CD4-positive, alpha-beta T cell treated with Interleukin-15 for 1 hour (primary cell): Measurements from ENCODE around the gene RAB6C.
"Not testable (repeated sequence)": the region's sequence is repeated elsewhere in the genome, so short reads cannot be mapped to it uniquely, and the experiment has no call there.

Experiments used
- DNase-seq: peaks from one replicate; pipeline ENCODE4 v3.0.0-alpha.2; 2020

RAB6C gene

DNA sequence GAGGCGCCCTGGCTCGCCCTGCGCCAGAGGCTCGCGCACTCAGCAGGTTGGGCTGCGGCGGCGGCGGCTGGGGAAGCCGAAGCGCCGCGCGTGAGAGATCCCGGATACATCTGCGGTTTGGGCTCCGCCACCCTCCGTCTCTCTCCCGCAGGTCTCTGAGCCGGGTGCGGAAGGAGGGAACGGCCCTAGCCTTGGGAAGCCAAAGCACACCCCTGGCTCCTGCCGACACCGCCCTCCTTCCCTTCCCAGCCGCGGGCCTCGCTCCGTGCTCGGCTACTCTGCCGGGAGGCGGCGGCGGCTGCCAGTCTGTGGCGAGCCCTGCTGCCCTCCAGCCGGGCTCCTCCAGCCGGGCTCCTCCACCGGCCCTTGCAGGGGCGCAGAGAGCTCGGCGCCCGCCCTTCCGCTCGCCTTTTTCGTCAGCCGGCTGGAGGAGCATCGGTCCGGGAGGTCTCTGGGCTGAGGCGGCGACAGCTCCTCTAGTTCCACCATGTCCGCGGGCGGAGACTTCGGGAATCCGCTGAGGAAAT lies at the start of gene RAB6C:
TSS of gene RAB6C (plus strand) at position 38 of the 527 bp plus-strand sequence. CDS start at position 488, 450 bp downstream.
- DNase-seq: not testable (repeated sequence)

DNA sequence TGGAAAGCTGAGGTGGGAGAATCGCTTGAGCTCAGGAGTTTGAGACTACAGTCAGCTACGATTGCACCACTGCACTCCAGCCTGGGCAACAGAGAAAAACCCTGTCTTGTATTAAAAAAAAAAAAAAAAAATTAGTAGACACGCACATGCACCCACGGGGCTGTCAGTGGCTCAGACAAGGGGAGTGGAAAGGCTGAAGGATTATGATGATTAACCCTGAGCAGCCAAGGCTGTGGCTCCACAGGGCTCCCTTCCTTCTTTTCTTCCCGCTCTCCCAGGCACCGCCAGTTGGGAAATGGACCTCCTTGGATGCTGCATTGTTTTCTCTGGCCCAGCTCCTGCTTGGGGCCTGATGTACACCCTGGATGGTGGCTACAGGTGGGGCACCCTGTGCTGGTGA lies 49.0 kb upstream of the RAB6C start:
- no peak for DNase-seq

DNA sequence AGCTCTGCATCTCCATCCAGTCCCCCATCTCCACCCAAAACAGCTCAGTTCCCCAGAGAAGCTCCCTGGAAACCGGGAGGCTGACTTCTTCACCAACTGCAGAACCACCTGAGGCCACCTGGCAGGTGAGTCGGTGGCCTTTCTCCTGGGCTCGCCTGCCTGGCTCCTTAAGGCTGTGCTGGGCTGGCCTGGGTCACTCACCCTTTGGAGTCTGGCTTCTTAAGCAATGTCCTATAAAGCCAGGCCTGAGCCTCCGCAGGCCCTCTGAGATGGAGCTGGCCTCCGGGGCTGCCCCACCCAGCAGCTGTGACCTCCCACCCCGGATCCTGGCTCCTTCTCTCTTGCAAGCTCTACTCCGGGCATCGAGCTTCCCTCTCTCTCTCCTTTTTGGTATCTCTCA lies 46.1 kb upstream of the RAB6C start:
- DNase-seq: not testable (repeated sequence)

DNA sequence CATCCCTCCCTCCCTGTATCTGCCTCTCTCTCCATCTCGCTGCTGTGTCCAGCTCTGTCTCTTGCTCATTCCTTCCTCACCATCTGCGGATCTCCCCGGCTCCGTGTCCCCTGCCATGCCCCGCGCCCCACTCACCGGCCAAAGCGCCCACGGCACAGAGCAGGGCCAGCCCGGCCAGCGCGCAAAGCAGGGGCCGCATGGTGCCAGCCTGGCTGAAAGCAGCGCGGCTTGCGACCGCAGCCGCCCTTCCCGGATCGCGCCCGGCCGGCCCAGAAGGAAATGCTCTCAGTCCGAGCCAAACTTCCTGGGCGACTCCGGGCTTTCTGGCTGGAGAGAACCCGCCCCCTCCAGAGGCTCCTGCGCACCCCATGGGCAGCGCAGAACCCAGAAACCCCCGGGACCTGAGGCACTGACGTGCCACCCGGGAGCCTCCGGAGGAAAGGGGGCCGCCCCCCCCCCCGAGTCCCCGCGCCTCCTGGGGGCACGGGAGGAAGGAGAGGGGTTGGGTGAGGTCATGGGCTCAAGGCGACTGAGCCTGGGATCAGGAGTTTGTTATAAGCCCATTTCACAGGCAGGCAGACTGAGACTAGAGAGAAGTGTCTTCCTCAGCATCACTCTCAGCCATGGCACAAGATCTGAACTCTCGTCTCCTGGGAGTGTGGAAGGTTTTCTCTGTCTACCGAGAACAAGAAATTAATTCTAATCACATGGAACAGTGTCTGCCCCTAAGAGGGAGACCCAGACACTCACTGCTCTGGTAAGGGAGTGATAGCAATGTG lies 45.2 kb upstream of the RAB6C start:
- DNase-seq: no peak

DNA sequence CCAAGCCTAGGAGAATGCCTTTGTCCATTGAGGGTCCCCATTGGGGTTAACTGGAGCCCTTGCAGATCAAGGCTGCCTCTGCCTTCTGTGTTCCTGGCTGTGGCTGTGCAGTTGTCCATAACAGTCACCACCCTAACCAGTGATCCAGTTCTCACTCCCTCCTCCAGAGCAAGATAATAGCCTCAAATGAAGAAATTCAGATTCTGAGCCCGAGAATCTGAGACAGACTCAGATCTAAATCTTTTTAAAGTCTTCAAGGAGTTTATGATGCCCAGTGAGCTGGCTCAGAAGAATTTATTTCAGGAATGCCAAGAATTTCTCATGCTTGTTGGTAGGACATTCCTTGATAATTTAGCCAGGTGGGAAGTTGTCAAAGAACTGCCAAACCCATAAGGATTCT lies 44.3 kb upstream of the RAB6C start:
- DNase-seq: no peak

DNA sequence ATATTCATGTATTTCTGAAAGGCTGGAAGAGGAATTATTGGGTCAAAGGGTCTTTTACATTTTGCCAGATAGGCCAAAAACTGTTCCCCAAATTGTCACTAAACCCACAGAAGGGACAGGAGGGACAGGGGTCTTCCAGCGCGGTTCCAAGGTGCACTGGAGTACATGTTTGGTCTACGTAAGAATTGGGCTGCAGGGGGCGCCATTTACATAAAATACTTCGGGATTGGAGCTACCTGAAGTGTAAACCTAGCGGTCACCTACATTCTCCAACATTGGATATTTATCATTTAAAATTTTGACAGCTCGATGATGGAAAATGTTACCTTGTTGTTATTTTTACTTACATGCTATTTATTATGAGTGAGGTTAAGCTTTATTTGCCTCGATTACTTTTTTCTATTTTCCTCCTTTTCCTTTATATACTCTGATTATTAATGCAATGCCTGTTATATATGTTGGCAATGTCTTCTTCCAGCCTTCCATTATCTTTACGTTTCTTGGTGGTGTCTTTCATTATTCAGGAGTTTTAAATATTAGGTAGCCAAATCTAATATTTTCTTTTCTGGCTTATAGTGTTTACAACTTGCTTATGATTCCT lies 43.0 kb upstream of the RAB6C start:
- no peak for DNase-seq

DNA sequence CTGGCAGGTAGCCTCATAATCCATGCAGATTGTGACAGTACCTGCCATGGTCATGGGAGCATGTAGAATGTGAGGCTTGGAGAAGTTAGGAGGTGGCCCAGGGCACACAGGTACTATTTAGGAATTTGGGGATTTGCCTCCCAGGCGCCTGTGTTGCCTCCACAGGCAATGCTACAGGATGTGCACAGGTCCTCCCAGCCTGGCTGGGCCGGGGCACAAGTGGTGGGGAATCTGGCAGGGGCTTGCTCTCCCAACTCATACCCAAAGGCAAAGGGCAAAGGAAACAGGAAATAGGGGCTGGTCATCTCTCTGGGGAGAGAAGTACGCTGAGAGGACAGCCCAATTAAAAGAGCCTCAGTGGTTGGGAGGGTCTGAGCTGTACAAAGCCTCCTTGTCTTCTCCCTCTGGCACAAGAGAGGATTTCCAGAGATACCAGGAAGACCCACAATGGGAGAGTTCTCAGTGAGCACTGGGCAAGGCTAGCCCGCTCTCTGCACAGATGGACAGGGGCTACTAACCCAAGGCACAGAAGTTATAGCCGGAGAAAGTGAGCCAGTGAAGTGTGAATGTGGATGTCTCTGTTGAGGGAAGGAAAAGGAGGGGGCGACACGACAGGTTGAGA lies 40.5 kb upstream of the RAB6C start:
- DNase-seq: not testable (repeated sequence)

DNA sequence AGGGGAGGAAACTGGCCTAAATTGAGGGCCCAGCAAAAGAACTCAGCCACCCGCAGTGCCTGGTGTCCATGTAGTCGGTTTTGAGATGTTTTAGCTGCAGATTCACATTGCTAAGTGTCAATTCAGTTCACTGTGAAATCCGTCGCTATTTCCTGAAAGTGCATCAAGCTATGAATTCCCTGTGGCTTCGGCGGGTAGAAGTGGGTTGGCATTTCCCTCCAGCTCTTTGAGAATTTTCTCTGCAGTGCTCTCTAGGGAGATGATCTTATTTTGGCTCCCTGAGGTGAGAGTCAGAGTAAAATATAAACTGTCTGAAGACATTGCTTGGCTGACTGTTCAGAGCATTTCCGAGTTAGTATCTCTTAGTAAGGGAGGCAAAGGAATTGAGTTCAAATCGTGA lies 36.0 kb upstream of the RAB6C start:
- not testable (repeated sequence) for DNase-seq

DNA sequence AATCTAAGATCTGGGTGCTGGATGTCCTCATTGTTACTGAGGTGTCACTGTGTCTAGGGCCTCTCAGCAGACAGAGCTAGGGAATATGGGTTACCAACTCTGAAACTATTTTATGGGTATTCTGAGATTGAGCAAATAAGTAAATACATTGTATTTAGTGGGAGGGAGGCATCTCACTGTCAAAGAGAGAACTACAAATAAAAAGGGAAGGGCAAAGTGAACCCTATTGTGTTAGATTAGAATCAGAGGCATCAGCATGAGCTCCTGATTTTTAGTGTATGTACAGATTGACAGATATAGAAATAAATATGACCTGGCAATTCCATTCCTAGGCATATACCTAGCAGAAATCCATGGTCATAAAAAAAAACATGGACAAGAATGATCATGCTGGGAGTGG lies 33.9 kb upstream of the RAB6C start:
- DNase-seq: no peak

DNA sequence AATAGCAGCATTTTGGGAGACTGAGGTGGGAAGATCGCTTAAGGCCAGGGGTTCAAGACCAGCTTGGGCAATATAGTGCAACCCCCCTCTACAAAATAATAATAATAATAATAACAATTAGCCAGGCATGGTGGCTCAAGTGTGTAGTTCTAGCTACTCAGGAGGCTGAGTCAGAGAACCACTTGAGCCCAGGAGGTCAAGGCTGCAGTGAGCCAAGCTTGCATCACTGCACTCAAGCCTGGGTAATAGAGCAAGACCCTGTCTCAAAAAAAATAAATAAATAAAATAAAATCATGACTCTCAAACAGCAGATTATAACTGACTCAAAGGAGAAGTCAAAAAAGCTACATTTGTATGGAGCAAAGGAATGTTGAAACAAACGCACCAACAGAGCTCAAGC lies 31.8 kb upstream of the RAB6C start:
- not testable (repeated sequence) for DNase-seq

DNA sequence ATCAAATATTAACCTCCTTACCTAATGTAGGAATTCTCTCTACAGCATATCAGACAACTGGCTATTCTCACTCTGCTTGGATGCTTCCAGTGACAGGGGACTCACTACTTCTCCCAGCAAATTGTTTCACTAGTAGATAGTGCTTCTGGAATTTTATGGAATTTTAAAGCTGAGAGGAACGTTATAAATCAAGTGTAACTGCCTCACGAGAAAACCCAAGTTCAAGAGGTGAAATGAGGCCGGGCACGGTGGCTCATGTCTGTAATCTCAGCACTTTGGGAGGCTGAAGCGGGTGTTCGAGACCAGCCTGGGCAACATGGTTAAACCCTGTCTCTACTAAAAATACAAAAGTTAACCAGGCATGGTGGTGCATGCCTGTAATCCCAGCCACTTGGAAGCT lies 23.3 kb upstream of the RAB6C start:
- not testable (repeated sequence) for DNase-seq

DNA sequence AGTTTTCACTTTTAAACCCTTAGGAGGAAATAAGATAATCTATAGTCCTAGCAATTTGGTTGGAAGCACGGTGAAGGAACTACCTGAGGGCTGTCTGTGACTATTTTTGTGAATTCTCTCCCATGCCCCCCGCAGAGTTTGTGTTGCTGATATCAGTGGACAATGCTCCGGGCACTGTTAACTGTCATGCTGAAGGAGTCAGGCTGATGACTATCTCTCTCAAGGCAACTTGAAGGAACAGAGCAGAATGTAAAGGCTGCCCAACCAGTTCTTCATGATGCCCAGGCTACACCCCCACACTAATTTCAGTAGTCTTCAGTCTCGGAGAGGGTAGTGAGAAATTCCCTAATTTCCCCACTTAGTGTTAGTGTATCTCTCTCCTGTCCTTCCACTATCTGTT lies 21.6 kb upstream of the RAB6C start:
- no peak for DNase-seq

DNA sequence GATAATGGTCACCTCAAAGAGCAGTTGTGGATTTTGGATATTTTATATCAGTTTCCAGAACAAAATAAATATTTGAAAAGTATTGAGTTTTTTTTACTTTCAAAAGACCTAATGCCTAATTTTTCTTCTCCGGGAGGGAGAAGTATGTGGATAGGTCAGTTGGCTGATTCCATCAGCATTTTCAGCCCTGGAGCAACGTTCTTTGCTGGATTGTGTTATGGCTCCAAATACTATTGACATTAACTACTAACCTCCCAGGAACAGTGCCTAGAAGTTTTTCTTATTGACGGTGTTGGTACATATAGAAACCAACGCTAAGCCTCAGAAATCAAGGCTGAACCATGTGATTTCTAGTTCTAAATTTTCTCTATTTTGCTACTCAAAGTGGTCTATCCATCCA lies 20.7 kb upstream of the RAB6C start:
- DNase-seq: not testable (repeated sequence)

DNA sequence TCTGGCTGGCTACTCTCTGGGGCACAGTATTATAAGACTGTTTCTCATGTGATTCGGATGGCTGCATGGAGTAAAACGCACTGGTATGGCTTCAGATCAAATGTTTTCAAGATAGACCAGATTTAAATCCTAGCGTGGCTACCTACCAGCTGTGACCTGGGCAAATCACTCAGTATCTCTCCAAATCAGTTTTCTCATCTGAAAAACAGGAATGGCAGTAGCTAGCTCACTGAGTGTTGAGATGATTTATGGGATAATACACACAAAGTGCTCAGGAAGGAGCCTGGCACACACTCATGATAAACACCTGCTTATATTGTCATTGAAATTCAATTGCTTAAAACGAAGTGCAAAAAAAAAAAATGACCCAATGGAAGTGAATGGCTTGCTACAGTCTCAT lies 10.9 kb upstream of the RAB6C start:
- not testable (repeated sequence) for DNase-seq

DNA sequence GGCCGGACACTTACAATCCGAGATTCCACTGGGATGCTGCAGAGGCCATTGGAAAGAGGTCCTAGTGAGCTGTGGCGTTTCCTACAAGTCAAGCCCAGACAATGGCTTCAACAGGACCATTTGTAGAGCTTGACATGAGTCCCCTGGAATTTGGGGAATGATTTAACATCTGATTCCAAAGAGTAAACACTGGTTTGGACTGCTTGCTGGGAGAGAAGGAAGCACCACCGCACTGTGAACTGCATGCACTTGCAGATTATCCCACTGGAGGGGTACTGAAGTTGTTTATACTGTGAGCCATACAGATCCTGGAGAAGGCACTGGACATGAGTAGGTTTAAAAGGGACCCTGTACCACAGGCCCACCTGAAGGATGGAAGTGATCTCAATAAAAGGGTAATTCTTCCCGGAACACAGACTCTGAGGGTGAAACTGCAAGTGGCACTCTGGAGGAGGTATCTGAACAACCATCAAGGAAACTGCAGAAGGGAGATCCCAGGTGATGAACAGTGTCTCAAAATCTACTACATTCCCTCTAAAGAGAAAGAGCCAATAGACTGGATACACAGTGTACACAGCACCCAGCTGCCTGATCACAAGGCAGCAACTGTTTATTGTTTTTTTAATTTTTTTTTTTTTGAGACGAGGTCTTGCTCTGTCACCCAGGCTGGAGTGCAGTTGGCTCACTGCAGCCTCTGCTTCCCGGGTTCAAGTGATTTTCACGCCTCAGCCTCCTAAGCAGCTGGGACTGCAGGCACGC lies 4.3 kb upstream of the RAB6C start:
- no peak for DNase-seq

DNA sequence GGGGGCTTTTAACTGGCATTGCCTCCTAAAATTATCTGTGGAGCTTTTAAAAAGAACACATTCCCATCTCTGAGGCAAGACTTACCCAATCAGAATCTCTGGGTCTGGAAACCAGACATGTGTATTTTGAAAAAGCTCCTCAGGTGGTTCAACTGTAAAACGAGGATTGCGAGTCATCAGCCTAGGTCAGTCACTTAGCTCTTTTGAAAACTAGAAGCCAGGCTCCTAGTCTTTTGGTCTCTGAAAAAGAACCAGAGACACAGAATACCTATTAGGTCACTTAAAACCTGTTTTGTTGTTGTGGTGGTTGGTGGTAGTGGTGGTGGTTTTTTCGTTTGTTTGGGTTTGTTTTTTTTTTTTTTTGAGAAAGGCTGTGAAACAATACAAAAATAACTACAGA lies 2.5 kb upstream of the RAB6C start:
- not testable (repeated sequence) for DNase-seq

DNA sequence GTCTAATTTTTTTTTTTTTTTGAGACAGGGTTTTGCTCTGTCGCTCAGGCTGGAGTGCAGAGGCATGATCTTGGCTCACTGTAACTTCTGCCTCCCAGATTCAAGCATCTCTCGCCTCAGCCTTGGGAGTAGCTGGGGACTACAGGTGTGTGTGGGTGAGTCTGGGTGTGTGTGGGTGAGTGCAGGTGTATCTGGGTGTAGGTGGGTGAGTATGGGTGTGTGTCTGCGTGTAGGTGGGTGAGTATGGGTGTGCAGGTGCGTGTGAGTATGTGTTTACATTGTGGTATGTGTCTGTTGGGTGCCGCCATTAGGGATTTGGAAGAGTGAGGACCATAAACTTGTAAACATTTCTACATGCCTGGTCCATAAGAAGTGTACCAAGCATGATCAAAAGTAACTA lies 1.5 kb upstream of the RAB6C start:
- no peak for DNase-seq

DNA sequence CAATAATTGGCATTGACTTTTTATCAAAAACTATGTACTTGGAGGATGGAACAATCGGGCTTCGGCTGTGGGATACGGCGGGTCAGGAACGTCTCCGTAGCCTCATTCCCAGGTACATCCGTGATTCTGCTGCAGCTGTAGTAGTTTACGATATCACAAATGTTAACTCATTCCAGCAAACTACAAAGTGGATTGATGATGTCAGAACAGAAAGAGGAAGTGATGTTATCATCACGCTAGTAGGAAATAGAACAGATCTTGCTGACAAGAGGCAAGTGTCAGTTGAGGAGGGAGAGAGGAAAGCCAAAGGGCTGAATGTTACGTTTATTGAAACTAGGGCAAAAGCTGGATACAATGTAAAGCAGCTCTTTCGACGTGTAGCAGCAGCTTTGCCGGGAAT lies 780 bp downstream of the RAB6C start:
- not testable (repeated sequence) for DNase-seq

DNA sequence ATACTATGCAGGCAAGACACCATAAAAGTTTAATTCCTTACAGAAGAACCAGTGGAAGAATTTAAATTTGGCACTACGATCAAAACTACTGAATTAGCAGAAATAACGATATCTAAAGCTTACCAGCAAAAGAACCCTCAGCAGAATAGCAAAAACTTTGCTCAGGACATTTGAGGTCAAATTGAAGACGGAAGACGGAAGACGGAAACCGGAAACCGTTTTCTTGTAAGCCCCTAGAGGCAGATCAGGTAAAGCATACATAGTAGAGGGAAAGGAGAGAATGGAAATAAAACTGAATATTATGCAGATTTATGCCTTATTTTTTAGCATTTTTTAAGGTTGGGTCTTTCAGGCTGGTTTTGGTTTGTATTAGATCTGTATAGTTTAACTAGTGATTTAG lies 2.2 kb downstream of the RAB6C start:
- DNase-seq: not testable (repeated sequence)

DNA sequence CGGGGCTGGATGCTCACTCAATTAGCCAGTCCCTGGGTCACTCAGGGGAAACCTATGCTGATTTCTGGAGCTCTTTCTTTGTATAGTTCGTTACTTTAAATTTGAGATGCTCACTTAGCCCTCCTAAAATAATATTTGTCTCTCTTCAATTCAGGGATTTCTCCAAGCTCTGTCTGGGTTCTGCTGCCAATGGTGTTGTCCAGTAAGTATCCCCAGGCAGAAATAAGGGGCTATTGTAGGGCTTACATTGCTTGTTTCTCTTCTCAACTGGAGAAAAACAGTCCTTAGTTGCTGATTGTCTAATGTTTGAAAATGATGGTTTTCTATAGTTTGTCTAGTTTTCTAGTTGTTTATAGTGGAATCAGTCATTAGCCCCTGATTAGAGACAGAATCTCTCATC lies 5.0 kb downstream of the RAB6C start:
- no peak for DNase-seq

DNA sequence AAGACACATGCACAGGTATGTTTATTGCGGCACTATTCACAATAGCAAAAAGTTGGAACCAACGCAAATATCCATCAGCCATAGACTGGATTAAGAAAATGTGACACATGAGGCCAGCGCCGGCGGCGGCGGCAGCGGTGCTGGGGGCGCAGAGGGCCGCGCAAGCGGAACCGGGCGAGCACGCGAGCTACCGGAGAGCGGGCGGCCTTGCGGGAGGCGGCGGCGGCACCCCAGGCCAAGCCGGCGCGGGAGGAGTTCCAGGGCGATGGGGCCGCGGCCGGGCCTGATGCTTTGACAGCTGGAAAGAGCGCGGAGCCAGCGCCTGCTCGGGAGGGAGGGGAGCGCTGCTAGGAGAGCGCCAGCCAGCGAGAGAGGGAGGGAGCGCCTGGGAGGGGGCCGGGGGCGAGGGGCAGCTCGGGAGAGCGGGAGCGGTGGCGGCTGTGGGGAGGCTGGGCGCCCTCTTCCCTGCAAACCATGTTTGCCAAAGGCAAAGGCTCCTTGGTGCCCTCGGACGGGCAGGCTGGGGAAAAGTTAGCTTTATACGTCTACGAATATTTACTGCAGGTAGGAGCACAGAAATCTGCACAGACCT lies 13.0 kb downstream of the RAB6C start:
- DNase-seq: not testable (repeated sequence)

DNA sequence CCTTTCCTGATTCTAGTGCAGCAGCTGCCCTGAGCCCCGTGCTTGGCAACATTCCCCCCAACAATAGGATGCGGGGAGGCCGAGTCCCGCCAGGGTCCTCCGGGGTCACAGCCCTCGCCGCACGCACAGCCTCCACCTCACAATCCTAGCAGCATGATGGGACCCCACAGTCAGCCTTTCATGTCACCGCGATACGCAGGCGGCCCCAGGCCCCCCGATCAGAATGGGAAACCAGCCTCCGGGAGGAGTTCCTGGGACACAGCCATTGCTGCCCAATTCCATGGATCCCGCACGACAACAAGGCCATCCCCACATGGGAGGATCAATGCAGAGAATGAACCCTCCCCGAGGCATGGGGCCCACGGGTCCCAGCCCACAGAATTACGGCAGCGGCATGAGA lies 13.7 kb downstream of the RAB6C start:
- DNase-seq: not testable (repeated sequence)
